K562 (cell line): ENCODE measurements around the gene ZNF358. TPM values are rescaled to one million over a fixed set of nuclear protein-coding genes. Genes with fewer than 3 reads are reported as not detected.
A peak's percentile ranks its signal among the peaks of the same experiment; 100 is the strongest.

Experiments used
- ATAC-seq: fragments of 200-7000 bp; cut with Tn5 transposase; 3 replicates; pipeline ENCODE4 v1.9.1; 2020; ENCODE audit warnings: moderate library complexity
- BruUV-seq: library from RNA; stranded (reverse); fragments of 400-500 nt; replicated peaks from 2 replicates; lab custom pipeline; 2021; lab: Mats Ljungman, UMichigan
- CTCF ChIA-PET: fragments of 300-600 bp; formaldehyde crosslinking; extraction: SDS; loops from one replicate; lab custom pipeline; 2021; ENCODE audit warnings: low intra/inter-chr PET ratio; lab: Yijun Ruan, JAX
- POLR2A ChIA-PET: fragments of 300-600, 350-650 bp; sonication (Branson Sonifier 250); formaldehyde crosslinking; extraction: SDS; loops from one replicate; lab custom pipeline; 2021; ENCODE audit warnings: antibody characterized with exemption, inconsistent platforms; lab: Yijun Ruan, JAX
- DNase-seq, 4 experiments: peaks; one replicate each; pipeline versions ENCODE4 v3.0.0 to v3.0.0-alpha.2; 2011 to 2018; ENCODE audit warnings: low spot score in 3 of 4, mixed read lengths in 3 of 4; ENCODE audit errors: extremely low read depth in 1 of 4
- FAIRE-seq: peaks from 2 replicates; lab custom pipeline; 2011; peaks lifted over from hg19 to GRCh38; lab: Jason Lieb, UNC
- H2AFZ ChIP-seq: 2 replicates; pipeline ENCODE4 v1.6.0; 2011; ENCODE audit warnings: low read depth, low read length, control low read depth, inconsistent platforms
- H3K27ac ChIP-seq: fragments of 200-600 bp; 3 replicates; pipeline ENCODE4 v1.8.0; 2011; ENCODE audit warnings: low read depth, mild to moderate bottlenecking, control low read depth, inconsistent platforms, low read length, moderate library complexity, mixed read lengths; ENCODE audit errors: extremely low read depth
- H3K27me3 ChIP-seq, 2 experiments: fragments of 300-600 bp in 1 of 2; 2 replicates in 1 of 2; 3 replicates in 1 of 2; pipeline versions ENCODE4 v1.6.0 to v1.8.0; 2011; ENCODE audit warnings: inconsistent platforms in 2 of 2, low read length in 2 of 2, mild to moderate bottlenecking in 1 of 2, mixed read lengths in 1 of 2, moderate library complexity in 1 of 2; ENCODE audit not compliant: control insufficient read depth in 2 of 2, insufficient read depth in 2 of 2
- H3K36me3 ChIP-seq: fragments of 300-600 bp; 3 replicates; pipeline ENCODE4 v1.8.0; 2011; ENCODE audit warnings: mild to moderate bottlenecking, low read length, inconsistent platforms; ENCODE audit not compliant: control insufficient read depth, insufficient read depth
- H3K4me1 ChIP-seq, 2 experiments: fragments of 200-600 bp in 1 of 2; replicated peaks in 1 of 2; 2 replicates in 1 of 2; 3 replicates in 1 of 2; pipeline versions ENCODE4 v1.5.1 to v1.8.0; 2011; ENCODE audit warnings: inconsistent platforms in 2 of 2, low read length in 2 of 2, mild to moderate bottlenecking in 1 of 2, mixed read lengths in 1 of 2, moderate library complexity in 1 of 2; ENCODE audit not compliant: control insufficient read depth in 2 of 2, insufficient read depth in 2 of 2
- H3K4me2 ChIP-seq: 2 replicates; pipeline ENCODE4 v1.6.1; 2011; ENCODE audit warnings: low read length, control low read depth, inconsistent platforms, mixed read lengths; ENCODE audit not compliant: insufficient read depth
- H3K4me3 ChIP-seq: fragments of 200-600 bp; sonication (generic), shearing (Covaris generic); 2 replicates; pipeline ENCODE4 v1.5.1; 2016; ENCODE audit warnings: control low read depth, inconsistent platforms
- H3K79me2 ChIP-seq: fragments of 200-600 bp; 3 replicates; pipeline ENCODE4 v1.8.0; 2011; ENCODE audit warnings: low read length, inconsistent platforms; ENCODE audit not compliant: control insufficient read depth, insufficient read depth
- H3K9ac ChIP-seq, 2 experiments: 2 replicates each; pipeline versions ENCODE4 v1.6.0 to v1.6.1; 2011; ENCODE audit warnings: low read depth in 2 of 2, low read length in 2 of 2, control low read depth in 1 of 2, inconsistent platforms in 1 of 2, mild to moderate bottlenecking in 1 of 2, mixed read lengths in 1 of 2; ENCODE audit not compliant: insufficient read depth in 1 of 2
- H3K9me1 ChIP-seq: one replicate; pipeline ENCODE4 v1.6.0; 2011; ENCODE audit warnings: inconsistent platforms, mild to moderate bottlenecking, low read length, moderate library complexity; ENCODE audit not compliant: control insufficient read depth, insufficient read depth
- H3K9me3 ChIP-seq: replicated peaks from 2 replicates; pipeline ENCODE4 v1.5.1; 2011; ENCODE audit warnings: low read depth, low read length, inconsistent platforms; ENCODE audit not compliant: control insufficient read depth, insufficient read depth
- H4K20me1 ChIP-seq: replicated peaks from 2 replicates; pipeline ENCODE4 v1.6.1; 2011; ENCODE audit warnings: low read length, inconsistent platforms, mixed read lengths; ENCODE audit not compliant: control insufficient read depth, insufficient read depth
- POLR2G ChIP-seq: fragments of 200-400 bp; formaldehyde crosslinking; IDR thresholded peaks from 2 replicates; pipeline ENCODE4 v1.6.1; 2017; ENCODE audit warnings: low read depth, mild to moderate bottlenecking, antibody characterized with exemption, low read length, moderate library complexity
- WGBS: fragments of 100-300 bp; shearing (Covaris generic); methylation state at CpG from one replicate; pipeline ENCODE4 v1.1.6; 2016; ENCODE audit warnings: low coverage, mixed read lengths; ENCODE audit not compliant: insufficient coverage; ENCODE audit errors: missing lambda C conversion rate; 5-methylcytosine and 5-hydroxymethylcytosine counted together
- in situ Hi-C: fragments of 300-500 bp; cut with MboI; formaldehyde crosslinking; loops from 4 replicates; pipeline ENCODE4 v1.15.0; 2018; ENCODE audit warnings: inconsistent platforms, mixed read lengths
- intact Hi-C: fragments of 100-400 bp; cut with micrococcal nuclease; formaldehyde crosslinking; loops from 2 replicates; pipeline ENCODE4 v1.14.2; 2022
- polyA plus RNA-seq, 8 experiments: library from polyadenylated mRNA; depleted of rRNA in 4 of 8; stranded (reverse) in 5 of 8; unstranded in 3 of 8; fragments of >200 nt; fragmentation: Nextera tagmentation in 2 of 8; fragmentation: Illumina TruSeq in 1 of 8; extraction: Ambion mirVana in 2 of 8; extraction: Trizol in 1 of 8; gene quantifications; 2 replicates each; pipeline versions ENCODE4 v1.2.1 to v1.2.3, GENCODE V29; 2011 to 2014; ENCODE audit warnings: inconsistent platforms in 1 of 8, missing spikeins in 1 of 8
- total RNA-seq, 7 experiments: library from RNA; depleted of rRNA in 6 of 7; stranded (reverse); fragments of >200 nt in 6 of 7; fragmentation: Illumina TruSeq in 2 of 7; extraction: Trizol in 2 of 7; gene quantifications; 2 replicates each; pipeline versions ENCODE4 v1.2.1 to v1.2.3, GENCODE V29; 2011 to 2021; ENCODE audit warnings: low replicate concordance in 1 of 7
- TF ChIP-seq, protein P1 (sequence below): sonication (generic); formaldehyde crosslinking; IDR thresholded peaks from 2 replicates; pipeline ENCODE4 v1.8.1; 2023; ENCODE audit warnings: mild to moderate bottlenecking, missing genetic modification reagents

ZNF358 gene
- total and polyA plus RNA-seq, 9 of the 15 experiments (the other 6 are each of a cell fraction or from before 2014, with no cell fraction given): 0.04 to 17.2 (median 4.9) TPM

DNA sequence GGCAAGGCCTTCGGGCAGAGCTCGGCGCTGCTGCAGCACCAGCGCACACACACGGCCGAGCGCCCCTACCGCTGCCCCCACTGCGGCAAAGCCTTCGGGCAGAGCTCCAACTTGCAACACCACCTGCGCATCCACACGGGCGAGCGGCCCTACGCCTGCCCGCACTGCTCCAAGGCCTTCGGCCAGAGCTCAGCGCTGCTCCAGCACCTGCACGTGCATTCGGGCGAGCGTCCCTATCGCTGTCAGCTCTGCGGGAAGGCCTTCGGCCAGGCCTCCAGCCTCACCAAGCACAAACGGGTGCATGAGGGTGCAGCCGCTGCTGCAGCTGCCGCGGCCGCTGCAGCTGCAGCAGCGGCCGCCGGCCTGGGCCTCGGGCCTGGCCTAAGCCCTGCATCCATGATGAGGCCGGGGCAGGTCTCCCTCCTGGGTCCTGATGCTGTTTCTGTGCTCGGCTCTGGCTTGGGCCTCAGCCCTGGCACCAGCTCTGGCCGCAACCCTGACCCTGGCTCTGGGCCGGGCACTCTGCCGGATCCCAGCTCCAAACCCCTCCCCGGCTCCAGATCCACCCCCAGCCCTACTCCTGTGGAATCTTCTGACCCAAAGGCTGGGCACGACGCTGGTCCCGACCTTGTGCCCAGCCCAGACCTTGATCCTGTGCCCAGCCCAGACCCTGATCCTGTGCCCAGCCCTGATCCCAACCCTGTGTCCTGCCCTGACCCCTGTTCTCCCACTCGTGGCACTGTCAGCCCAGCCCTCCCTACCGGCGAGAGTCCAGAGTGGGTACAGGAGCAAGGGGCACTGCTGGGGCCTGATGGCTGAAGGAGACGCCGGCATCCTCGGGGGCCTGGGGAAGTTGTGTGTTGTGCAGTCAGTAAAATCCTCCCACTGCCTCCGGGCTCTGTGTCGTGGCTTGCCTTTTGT lies 4.5 kb downstream of the ZNF358 start:
- no peak overlapping the region for H3K4me3 ChIP-seq
- 75% methylated on average over 40 of the region's 51 CpGs for WGBS
- H3K9ac ChIP-seq: peak overlapping the region in 1 of 2 experiments; percentile 45; a peak in 2 of 4 replicates
- FAIRE-seq (no peak), DNase-seq (no peak), ATAC-seq (no peak)
- H3K9me1 ChIP-seq: no peaks in the 10 kb centered on the region
- H3K4me2 ChIP-seq: no peak overlapping the region
- H3K27ac ChIP-seq: no peak overlapping the region
- peaks cover under 1% of the 10 kb centered on the region; the same call in 1 of the 3 replicates for H3K36me3 ChIP-seq
- H2AFZ ChIP-seq: no peak overlapping the region
- H3K4me1 ChIP-seq: peaks cover 10 to 38% of the 10 kb centered on the region in 2 experiments; a peak in 4 of 5 replicates
- peaks cover 4% of the 10 kb centered on the region; the same call in 2 of the 3 replicates for H3K79me2 ChIP-seq
- intact Hi-C loops (no loop called here), in situ Hi-C loops (no loop called here)
- no peaks in the 10 kb centered on the region for H3K9me3 ChIP-seq
- BruUV-seq: no TSS peak
- TF ChIP-seq POLR2G: 0 out of 2 replicates have a peak, but pooled peaks have one; percentile 25
- TF ChIP-seq, protein P1, sequence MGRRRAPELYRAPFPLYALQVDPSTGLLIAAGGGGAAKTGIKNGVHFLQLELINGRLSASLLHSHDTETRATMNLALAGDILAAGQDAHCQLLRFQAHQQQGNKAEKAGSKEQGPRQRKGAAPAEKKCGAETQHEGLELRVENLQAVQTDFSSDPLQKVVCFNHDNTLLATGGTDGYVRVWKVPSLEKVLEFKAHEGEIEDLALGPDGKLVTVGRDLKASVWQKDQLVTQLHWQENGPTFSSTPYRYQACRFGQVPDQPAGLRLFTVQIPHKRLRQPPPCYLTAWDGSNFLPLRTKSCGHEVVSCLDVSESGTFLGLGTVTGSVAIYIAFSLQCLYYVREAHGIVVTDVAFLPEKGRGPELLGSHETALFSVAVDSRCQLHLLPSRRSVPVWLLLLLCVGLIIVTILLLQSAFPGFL: no peak
- ChIA-PET CTCF (no interaction called here), POLR2A (interaction anchor here (0.6 to 1.2 kb wide), 6 partner anchors 7 to 452 kb away, joined by 3 to 4 read pairs (median 3); a partner anchor contains a TSS)
- H4K20me1 ChIP-seq: no peaks in the 10 kb centered on the region
- H3K27me3 ChIP-seq: no peaks in the 10 kb centered on the region
